Effector memory CD4-positive, alpha-beta T cell (primary cell): ENCODE measurements around the gene TRIM34.
"Not testable (repeated sequence)": the region's sequence is repeated elsewhere in the genome, so short reads cannot be mapped to it uniquely, and the experiment has no call there.

Source experiments
- DNase-seq, 3 donors: peaks; one replicate each; pipeline ENCODE4 v3.0.0-alpha.2; 2020
- H3K27ac ChIP-seq: 2 replicates; pipeline ENCODE4 v1.7.0; 2013; ENCODE audit warnings: mild to moderate bottlenecking, low read length, moderate library complexity; ENCODE audit not compliant: insufficient read depth, poor library complexity, severe bottlenecking
- H3K27me3 ChIP-seq: replicated peaks from 2 replicates; pipeline ENCODE4 v1.7.0; 2013; ENCODE audit warnings: mild to moderate bottlenecking, low read length; ENCODE audit not compliant: insufficient read depth, control insufficient read depth, poor library complexity, severe bottlenecking
- H3K36me3 ChIP-seq: 2 replicates; pipeline ENCODE4 v1.7.0; 2013; ENCODE audit warnings: mild to moderate bottlenecking, low read length, moderate library complexity; ENCODE audit not compliant: control insufficient read depth, insufficient read depth
- H3K4me1 ChIP-seq: 2 replicates; pipeline ENCODE4 v1.7.0; 2013; ENCODE audit warnings: low read length, mild to moderate bottlenecking; ENCODE audit not compliant: control insufficient read depth, insufficient read depth, poor library complexity, severe bottlenecking
- H3K4me3 ChIP-seq: 2 replicates; pipeline ENCODE4 v1.7.0; 2013; ENCODE audit warnings: low read length, low read depth, mild to moderate bottlenecking; ENCODE audit not compliant: insufficient read depth, poor library complexity, severe bottlenecking
- H3K9me3 ChIP-seq: 2 replicates; pipeline ENCODE4 v1.7.0; 2013; ENCODE audit warnings: mild to moderate bottlenecking, low read length, moderate library complexity; ENCODE audit not compliant: control insufficient read depth

Gene TRIM34

GRCh38 chr11:5596607-5597201, 28.1 kb upstream of the TRIM34 start, which contains the start of gene TRIM6:
TRIM6 (plus strand) TSS chr11:5596637; CDS start chr11:5596898, 261 bp downstream.
- DNase-seq: no peak
- H3K27me3 ChIP-seq: no peaks in the 10 kb centered on the region
- H3K4me1 ChIP-seq: no peaks in the 10 kb centered on the region
- no peak within 1 kb of the TSS for H3K27ac ChIP-seq
- H3K9me3 ChIP-seq: no peaks in the 10 kb centered on the region
- H3K4me3 ChIP-seq: peak within 1 kb of the TSS; percentile 49
- no peaks in the 10 kb centered on the region for H3K36me3 ChIP-seq

GRCh38 chr11:5597953-5598352, 26.8 kb upstream of the TRIM34 start:
- Histone ChIP-seq H3K4me3 (no peak overlapping the region), H3K9me3 (no peaks in the 10 kb centered on the region), H3K27ac (no peak overlapping the region), H3K4me1 (no peaks in the 10 kb centered on the region), H3K27me3 (no peaks in the 10 kb centered on the region), H3K36me3 (no peaks in the 10 kb centered on the region)
- DNase-seq: no peak

DNA sequence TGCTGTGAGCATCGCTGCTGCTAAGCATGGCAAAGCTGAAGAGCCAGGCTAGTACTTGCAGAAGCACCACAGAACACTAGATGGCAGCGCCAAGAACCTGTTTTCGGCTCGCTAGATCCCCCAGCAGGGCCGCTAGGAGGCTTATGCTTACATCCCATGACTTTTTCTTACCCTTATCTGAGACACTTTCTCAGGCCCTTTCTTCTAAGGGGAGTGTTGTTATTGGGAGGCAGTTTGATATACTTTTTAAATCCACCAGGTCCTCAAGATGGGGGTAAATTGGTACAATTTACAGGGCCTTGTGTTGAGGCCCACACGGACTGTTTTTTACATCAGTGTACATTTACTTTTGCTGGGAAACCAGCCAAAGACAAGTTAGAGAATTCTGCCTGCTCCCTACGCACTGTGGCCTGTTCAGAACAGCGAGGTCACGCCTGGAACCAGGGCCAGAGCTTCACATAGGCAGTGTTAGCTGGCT, 24.4 kb upstream of the TRIM34 start:
- Histone ChIP-seq H3K27ac (no peak overlapping the region), H3K36me3 (no peaks in the 10 kb centered on the region), H3K27me3 (no peaks in the 10 kb centered on the region), H3K9me3 (no peaks in the 10 kb centered on the region), H3K4me1 (no peaks in the 10 kb centered on the region), H3K4me3 (no peak overlapping the region)
- DNase-seq: peak; percentile 6 to 35 (median 19)

GRCh38 chr11:5602791-5603190, 22.0 kb upstream of the TRIM34 start:
- DNase-seq, H3K4me3 ChIP-seq, H3K36me3 ChIP-seq, H3K27ac ChIP-seq, H3K9me3 ChIP-seq, H3K4me1 ChIP-seq, H3K27me3 ChIP-seq: not testable (repeated sequence)

DNA sequence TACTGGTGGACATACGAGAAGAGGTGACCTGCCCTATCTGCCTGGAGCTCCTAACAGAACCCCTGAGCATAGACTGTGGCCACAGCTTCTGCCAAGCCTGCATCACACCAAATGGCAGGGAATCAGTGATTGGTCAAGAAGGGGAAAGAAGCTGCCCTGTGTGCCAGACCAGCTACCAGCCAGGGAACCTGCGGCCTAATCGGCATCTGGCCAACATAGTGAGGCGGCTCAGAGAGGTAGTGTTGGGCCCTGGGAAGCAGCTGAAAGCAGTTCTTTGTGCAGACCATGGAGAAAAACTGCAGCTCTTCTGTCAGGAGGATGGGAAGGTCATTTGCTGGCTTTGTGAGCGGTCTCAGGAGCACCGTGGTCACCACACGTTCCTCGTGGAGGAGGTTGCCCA, 21.5 kb upstream of the TRIM34 start:
- H3K27ac ChIP-seq: no peak overlapping the region
- H3K27me3 ChIP-seq: no peaks in the 10 kb centered on the region
- DNase-seq: no peak
- H3K36me3 ChIP-seq: no peaks in the 10 kb centered on the region
- no peaks in the 10 kb centered on the region for H3K9me3 ChIP-seq
- H3K4me1 ChIP-seq: no peaks in the 10 kb centered on the region
- no peak overlapping the region for H3K4me3 ChIP-seq

GRCh38 chr11:5604896-5605295, 19.9 kb upstream of the TRIM34 start:
- H3K4me3 ChIP-seq: no peak overlapping the region
- H3K27ac ChIP-seq: no peak overlapping the region
- no peak for DNase-seq
- no peaks in the 10 kb centered on the region for H3K27me3 ChIP-seq
- H3K36me3 ChIP-seq: no peaks in the 10 kb centered on the region
- H3K4me1 ChIP-seq: no peaks in the 10 kb centered on the region
- no peaks in the 10 kb centered on the region for H3K9me3 ChIP-seq

GRCh38 chr11:5605849-5606248, 19.0 kb upstream of the TRIM34 start:
- H3K4me3 ChIP-seq: no peak overlapping the region
- no peaks in the 10 kb centered on the region for H3K4me1 ChIP-seq
- H3K9me3 ChIP-seq: no peaks in the 10 kb centered on the region
- H3K27ac ChIP-seq: no peak overlapping the region
- H3K27me3 ChIP-seq: no peaks in the 10 kb centered on the region
- DNase-seq: no peak
- no peaks in the 10 kb centered on the region for H3K36me3 ChIP-seq

DNA sequence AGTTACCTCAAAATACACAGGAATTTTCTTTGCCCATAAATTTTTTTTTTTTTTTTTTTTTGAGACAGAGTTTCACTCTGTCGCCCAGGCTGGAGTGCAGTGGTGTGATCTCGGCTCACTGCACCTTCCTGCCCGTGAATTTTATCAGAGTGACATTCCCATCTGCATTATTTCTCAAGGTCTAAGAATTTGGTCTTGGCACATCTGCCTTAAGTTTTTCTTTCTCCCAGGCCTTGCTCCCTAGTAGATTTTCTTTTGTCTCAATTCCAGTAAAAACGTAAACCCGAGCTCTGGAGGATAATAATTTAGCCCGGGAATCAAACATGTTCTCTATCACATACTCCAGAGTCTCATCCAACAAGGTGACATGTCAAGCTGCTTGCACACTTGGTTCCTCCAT, 16.0 kb upstream of the TRIM34 start:
- H3K27me3 ChIP-seq: no peaks in the 10 kb centered on the region
- no peaks in the 10 kb centered on the region for H3K9me3 ChIP-seq
- H3K27ac ChIP-seq: no peak overlapping the region
- no peak overlapping the region for H3K4me3 ChIP-seq
- H3K4me1 ChIP-seq: no peaks in the 10 kb centered on the region
- no peaks in the 10 kb centered on the region for H3K36me3 ChIP-seq
- no peak for DNase-seq

GRCh38 chr11:5610446-5610845, 14.4 kb upstream of the TRIM34 start:
- Histone ChIP-seq H3K36me3 (no peaks in the 10 kb centered on the region), H3K4me1 (no peaks in the 10 kb centered on the region), H3K4me3 (no peak overlapping the region), H3K27me3 (no peaks in the 10 kb centered on the region), H3K27ac (no peak overlapping the region), H3K9me3 (no peaks in the 10 kb centered on the region)
- DNase-seq: no peak

DNA sequence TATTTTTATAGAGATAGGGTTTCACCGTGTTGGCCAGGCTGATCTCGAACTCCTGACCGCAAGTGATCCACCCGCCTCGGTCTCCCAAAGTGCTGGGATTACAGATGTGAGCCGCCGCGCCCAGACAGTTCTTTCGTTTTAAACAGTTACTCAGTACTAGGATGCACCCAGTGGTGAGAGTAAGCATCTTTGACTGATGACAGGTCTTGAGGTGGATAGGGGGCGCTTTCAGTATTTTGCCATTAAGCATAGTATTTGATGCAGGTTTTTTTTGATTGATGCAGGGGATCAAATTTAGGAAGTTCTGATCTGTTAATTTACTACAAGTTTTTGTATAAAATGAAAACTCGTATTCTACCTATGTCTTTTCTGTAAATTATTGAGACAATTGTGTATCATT, 13.2 kb upstream of the TRIM34 start:
- no peak for DNase-seq
- Histone ChIP-seq H3K36me3 (no peaks in the 10 kb centered on the region), H3K4me3 (no peak overlapping the region), H3K4me1 (no peaks in the 10 kb centered on the region), H3K27ac (no peak overlapping the region), H3K9me3 (no peaks in the 10 kb centered on the region), H3K27me3 (no peaks in the 10 kb centered on the region)
